ENCODE data around the gene DCLK3. TPM values are rescaled to one million over a fixed set of nuclear protein-coding genes. Genes with fewer than 3 reads are reported as not detected.

DCLK3 gene
- total RNA-seq, 1 donor from 2014 or later: not detected

DNA sequence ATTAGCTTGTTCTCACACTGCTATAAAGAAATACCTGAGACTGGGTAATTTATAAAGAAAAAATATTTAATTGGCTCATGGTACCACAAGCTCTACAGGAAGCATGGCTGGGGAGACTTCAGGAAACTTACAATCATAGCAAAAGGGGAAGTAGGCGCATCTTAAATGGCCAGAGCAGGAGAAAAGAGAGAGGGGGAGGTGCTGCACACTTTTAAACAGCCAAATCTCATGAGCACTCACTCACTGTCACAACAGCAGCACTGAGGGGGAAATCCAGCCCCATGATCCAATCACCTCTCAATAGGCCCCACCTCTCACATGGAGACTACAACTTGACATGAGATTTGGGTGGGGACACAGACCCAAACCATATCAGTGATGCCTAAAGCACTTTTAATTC is 82.5 kb downstream of the DCLK3 start:
- FAIRE-seq: no peak
- H3K9me3 Mint-ChIP-seq (ENCODE audit: unreplicated experiment): peaks cover 17% of the 10 kb centered on the region

DNA sequence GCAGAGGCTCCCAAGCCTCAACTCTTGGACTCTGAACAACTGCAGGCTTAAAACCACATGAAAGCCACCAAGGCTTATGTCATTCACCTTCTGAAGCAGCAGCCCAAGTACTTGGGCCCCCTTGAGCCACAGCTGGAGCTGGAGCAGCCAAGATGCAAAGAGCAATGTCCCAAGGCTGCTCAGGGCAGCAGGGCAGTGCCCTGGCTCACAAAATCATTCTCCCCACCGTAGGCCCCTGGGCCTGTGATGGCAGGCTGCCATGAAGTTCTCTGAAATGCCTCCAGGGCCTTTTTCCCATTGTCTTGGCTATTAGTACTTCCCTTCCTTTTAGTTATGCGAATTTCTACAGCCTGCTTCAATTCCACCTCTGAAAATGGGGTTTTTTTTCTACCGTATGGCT is 83.4 kb downstream of the DCLK3 start:
- Histone ChIP-seq H3K4me3 (ENCODE audit: insufficient read depth, low read depth, low read length) (no peak overlapping the region), H3K4me1 (ENCODE audit: insufficient read depth, low read length) (peaks cover 24% of the 10 kb centered on the region), H3K4me2 (ENCODE audit: low read length) (no peak overlapping the region), H3K9ac (ENCODE audit: low read length) (no peak overlapping the region), H3K27ac (ENCODE audit: low read depth, low read length) (no peak overlapping the region), H3K9me3 (ENCODE audit: insufficient read depth, low read depth, low read length) (peaks cover 5% of the 10 kb centered on the region), H3K36me3 (ENCODE audit: insufficient read depth, low read length) (no peaks in the 10 kb centered on the region), H3K79me2 (ENCODE audit: insufficient read depth, low read length) (no peaks in the 10 kb centered on the region), H2AFZ (ENCODE audit: low read depth, low read length) (no peak overlapping the region), H4K20me1 (ENCODE audit: insufficient read depth, low read length) (no peaks in the 10 kb centered on the region), H3K27me3 (ENCODE audit: insufficient read depth, low read length) (no peaks in the 10 kb centered on the region)
- no peak for FAIRE-seq
- H3K27ac Mint-ChIP-seq (ENCODE audit: unreplicated experiment): no peak overlapping the region
- no peaks in the 10 kb centered on the region for H3K27me3 Mint-ChIP-seq (ENCODE audit: low read depth, unreplicated experiment)
- peaks cover 2% of the 10 kb centered on the region for H3K36me3 Mint-ChIP-seq (ENCODE audit: low read depth, unreplicated experiment)
- no peak for DNase-seq (ENCODE audit: low read depth)
- H3K4me3 Mint-ChIP-seq (ENCODE audit: unreplicated experiment): no peak overlapping the region
- peaks cover 36% of the 10 kb centered on the region for H3K4me1 Mint-ChIP-seq (ENCODE audit: low read depth, unreplicated experiment)
- TF ChIP-seq EZH2 (IDR thresholded peaks at IDR 0.05; ENCODE audit: insufficient read depth, low read length): no peak
- TF ChIP-seq, protein P1, sequence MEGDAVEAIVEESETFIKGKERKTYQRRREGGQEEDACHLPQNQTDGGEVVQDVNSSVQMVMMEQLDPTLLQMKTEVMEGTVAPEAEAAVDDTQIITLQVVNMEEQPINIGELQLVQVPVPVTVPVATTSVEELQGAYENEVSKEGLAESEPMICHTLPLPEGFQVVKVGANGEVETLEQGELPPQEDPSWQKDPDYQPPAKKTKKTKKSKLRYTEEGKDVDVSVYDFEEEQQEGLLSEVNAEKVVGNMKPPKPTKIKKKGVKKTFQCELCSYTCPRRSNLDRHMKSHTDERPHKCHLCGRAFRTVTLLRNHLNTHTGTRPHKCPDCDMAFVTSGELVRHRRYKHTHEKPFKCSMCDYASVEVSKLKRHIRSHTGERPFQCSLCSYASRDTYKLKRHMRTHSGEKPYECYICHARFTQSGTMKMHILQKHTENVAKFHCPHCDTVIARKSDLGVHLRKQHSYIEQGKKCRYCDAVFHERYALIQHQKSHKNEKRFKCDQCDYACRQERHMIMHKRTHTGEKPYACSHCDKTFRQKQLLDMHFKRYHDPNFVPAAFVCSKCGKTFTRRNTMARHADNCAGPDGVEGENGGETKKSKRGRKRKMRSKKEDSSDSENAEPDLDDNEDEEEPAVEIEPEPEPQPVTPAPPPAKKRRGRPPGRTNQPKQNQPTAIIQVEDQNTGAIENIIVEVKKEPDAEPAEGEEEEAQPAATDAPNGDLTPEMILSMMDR (IDR thresholded peaks at IDR 0.05; ENCODE audit: insufficient read depth, low read depth, low read length): no peak
- H3K9me3 Mint-ChIP-seq (ENCODE audit: unreplicated experiment): peaks cover 17% of the 10 kb centered on the region

More for the DNA sequence above, 82.5 kb downstream of the DCLK3 start:
- peaks cover 2% of the 10 kb centered on the region for H3K36me3 Mint-ChIP-seq (ENCODE audit: low read depth, unreplicated experiment)
- H3K79me2 ChIP-seq (ENCODE audit: insufficient read depth, low read length): no peaks in the 10 kb centered on the region
- no peak overlapping the region for H3K4me3 Mint-ChIP-seq (ENCODE audit: unreplicated experiment)
- no peak for DNase-seq (ENCODE audit: low read depth)
- H3K27me3 Mint-ChIP-seq (ENCODE audit: low read depth, unreplicated experiment): no peaks in the 10 kb centered on the region
- no peaks in the 10 kb centered on the region for H4K20me1 ChIP-seq (ENCODE audit: insufficient read depth, low read length)
- peaks cover 24% of the 10 kb centered on the region for H3K4me1 ChIP-seq (ENCODE audit: insufficient read depth, low read length)
- H3K27me3 ChIP-seq (ENCODE audit: insufficient read depth, low read length): no peaks in the 10 kb centered on the region
- H3K27ac Mint-ChIP-seq (ENCODE audit: unreplicated experiment): no peak overlapping the region
- H3K27ac ChIP-seq (ENCODE audit: low read depth, low read length): no peak overlapping the region
- H3K9me3 ChIP-seq (ENCODE audit: insufficient read depth, low read depth, low read length): peaks cover 5% of the 10 kb centered on the region
- H3K36me3 ChIP-seq (ENCODE audit: insufficient read depth, low read length): no peaks in the 10 kb centered on the region
- H3K9ac ChIP-seq (ENCODE audit: low read length): no peak overlapping the region
- H2AFZ ChIP-seq (ENCODE audit: low read depth, low read length): no peak overlapping the region
- H3K4me2 ChIP-seq (ENCODE audit: low read length): no peak overlapping the region
- H3K4me3 ChIP-seq (ENCODE audit: insufficient read depth, low read depth, low read length): no peak overlapping the region
- TF ChIP-seq, protein P1 (IDR thresholded peaks at IDR 0.05; ENCODE audit: insufficient read depth, low read depth, low read length): no peak
- TF ChIP-seq EZH2 (IDR thresholded peaks at IDR 0.05; ENCODE audit: insufficient read depth, low read length): no peak
- H3K4me1 Mint-ChIP-seq (ENCODE audit: low read depth, unreplicated experiment): peaks cover 36% of the 10 kb centered on the region

DNA sequence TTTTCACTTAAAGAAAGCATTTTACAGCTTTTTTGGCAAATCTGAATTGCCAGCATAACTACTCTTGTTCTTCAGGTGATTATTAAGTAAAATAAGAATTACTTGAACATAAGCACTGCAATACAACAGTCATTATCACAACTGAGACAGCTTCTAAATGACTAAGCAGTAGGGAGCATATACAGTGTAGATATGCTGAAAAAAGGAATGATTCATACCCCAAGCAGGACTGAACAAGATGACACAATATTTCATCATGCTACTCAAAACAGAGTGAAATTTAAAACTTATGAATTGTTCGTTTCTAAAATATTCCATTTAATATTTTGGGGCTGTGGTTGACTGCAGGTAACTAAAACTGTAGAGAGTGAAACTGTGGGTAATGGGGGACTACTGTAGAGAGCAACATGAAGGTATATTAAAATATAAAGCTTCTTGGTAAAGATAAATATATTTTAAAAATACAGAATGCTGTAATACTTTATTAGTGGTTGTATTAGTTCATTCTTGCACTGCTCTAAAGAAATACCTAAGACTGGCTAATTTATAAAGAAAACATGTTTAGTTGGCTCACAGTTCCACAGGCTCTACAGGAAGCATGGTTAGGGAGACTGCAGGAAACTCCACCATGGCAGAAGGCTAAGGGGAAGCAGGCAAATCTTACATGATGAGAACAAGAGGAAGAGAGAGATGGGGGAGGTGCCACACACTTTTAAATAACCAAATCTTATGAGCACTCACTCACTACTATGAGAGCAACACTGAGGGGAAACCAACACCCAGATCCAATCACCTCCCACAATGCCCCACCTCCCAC is 84.8 kb downstream of the DCLK3 start:
- Mint-ChIP-seq H3K4me1 (ENCODE audit: low read depth, unreplicated experiment) (peaks cover 36% of the 10 kb centered on the region), H3K4me3 (ENCODE audit: unreplicated experiment) (no peak overlapping the region), H3K9me3 (ENCODE audit: unreplicated experiment) (peaks cover 19% of the 10 kb centered on the region), H3K27me3 (ENCODE audit: low read depth, unreplicated experiment) (no peaks in the 10 kb centered on the region), H3K36me3 (ENCODE audit: low read depth, unreplicated experiment) (peaks cover 2% of the 10 kb centered on the region), H3K27ac (ENCODE audit: unreplicated experiment) (peak overlapping the region; percentile 99)
- H3K36me3 ChIP-seq (ENCODE audit: insufficient read depth, low read length): no peaks in the 10 kb centered on the region
- no peak for TF ChIP-seq EZH2 (IDR thresholded peaks at IDR 0.05; ENCODE audit: insufficient read depth, low read length)
- TF ChIP-seq, protein P1 (IDR thresholded peaks at IDR 0.05; ENCODE audit: insufficient read depth, low read depth, low read length): no peak
- peak overlapping the region; percentile 74 for H3K9ac ChIP-seq (ENCODE audit: low read length)
- peak overlapping the region; percentile 1 for H3K4me3 ChIP-seq (ENCODE audit: insufficient read depth, low read depth, low read length)
- H3K27ac ChIP-seq (ENCODE audit: low read depth, low read length): peak overlapping the region; percentile 98
- peak overlapping the region; percentile 26 for H2AFZ ChIP-seq (ENCODE audit: low read depth, low read length)
- no peaks in the 10 kb centered on the region for H3K27me3 ChIP-seq (ENCODE audit: insufficient read depth, low read length)
- H4K20me1 ChIP-seq (ENCODE audit: insufficient read depth, low read length): no peaks in the 10 kb centered on the region
- no peaks in the 10 kb centered on the region for H3K79me2 ChIP-seq (ENCODE audit: insufficient read depth, low read length)
- FAIRE-seq: peak; percentile 80
- peak; percentile 90 for DNase-seq (ENCODE audit: low read depth)
- peak overlapping the region; percentile 80 for H3K4me2 ChIP-seq (ENCODE audit: low read length)
- H3K9me3 ChIP-seq (ENCODE audit: insufficient read depth, low read depth, low read length): peaks cover 5% of the 10 kb centered on the region
- peaks cover 24% of the 10 kb centered on the region for H3K4me1 ChIP-seq (ENCODE audit: insufficient read depth, low read length)
